ENCODE data around the gene OTUB2. TPM values are rescaled to one million over a fixed set of nuclear protein-coding genes. Genes with fewer than 3 reads are reported as not detected.

The OTUB2 gene
- total RNA-seq, 2 experiments from 2014 or later = not detected

GRCh38 chr14:94040247-94040646, 14.1 kb downstream of the OTUB2 start:
- intact Hi-C loops (cut with DNase I, micrococcal nuclease) = no loop called here
- Histone ChIP-seq H3K27ac (ENCODE audit: low read depth in 1 of 2, low read length in 2 of 2) (no peak overlapping the region), H3K27me3 (ENCODE audit: control insufficient read depth in 1 of 2, insufficient read depth in 2 of 2, low read length in 2 of 2) (no peaks in the 10 kb centered on the region), H3K4me3 (ENCODE audit: low read length) (no peak overlapping the region), H3K9me3 (ENCODE audit: control insufficient read depth in 1 of 2, insufficient read depth in 1 of 2, low read length in 2 of 2) (no peaks in the 10 kb centered on the region), H3K4me1 (ENCODE audit: insufficient read depth, low read length) (peaks cover 4% of the 10 kb centered on the region), H3K36me3 (ENCODE audit: insufficient read depth, low read length) (peaks cover 9% of the 10 kb centered on the region)
- no peaks in the 10 kb centered on the region for H3K9me3 Mint-ChIP-seq
- ATAC-seq (ENCODE audit: poor library complexity) = no peak
- H3K27ac Mint-ChIP-seq = no peak overlapping the region
- H3K4me3 Mint-ChIP-seq = no peak overlapping the region
- H3K27me3 Mint-ChIP-seq = no peaks in the 10 kb centered on the region
- peaks cover 4% of the 10 kb centered on the region for H3K4me1 Mint-ChIP-seq (ENCODE audit: low read depth)
- TF ChIP-seq CTCF (IDR thresholded peaks at IDR 0.05) = no peak
- DNase-seq = no peak
- POLR2A ChIA-PET = no interaction called here
- H3K36me3 Mint-ChIP-seq (ENCODE audit: low read depth) = peaks cover 20% of the 10 kb centered on the region
- CTCF ChIA-PET = interaction anchor here (1.1 kb wide), 1 partner anchor 96 kb away, joined by 3 read pairs; no protein-coding TSS in a partner anchor

- Mint-ChIP-seq H3K4me3 (no peak overlapping the region), H3K27me3 (no peaks in the 10 kb centered on the region), H3K36me3 (ENCODE audit: low read depth) (peaks cover 26% of the 10 kb centered on the region), H3K4me1 (ENCODE audit: low read depth) (peaks cover 4% of the 10 kb centered on the region), H3K27ac (no peak overlapping the region), H3K9me3 (no peaks in the 10 kb centered on the region)
- TF ChIP-seq CTCF (IDR thresholded peaks at IDR 0.05) = no peak
- H3K36me3 ChIP-seq (ENCODE audit: insufficient read depth, low read length) = peaks cover 14% of the 10 kb centered on the region
- no peak overlapping the region for H3K27ac ChIP-seq (ENCODE audit: low read depth in 1 of 2, low read length in 2 of 2)
- no peaks in the 10 kb centered on the region for H3K27me3 ChIP-seq (ENCODE audit: control insufficient read depth in 1 of 2, insufficient read depth in 2 of 2, low read length in 2 of 2)
- no peak for ATAC-seq (ENCODE audit: poor library complexity)
- ChIA-PET POLR2A (no interaction called here), CTCF (no interaction called here)
- peaks cover 4% of the 10 kb centered on the region for H3K4me1 ChIP-seq (ENCODE audit: insufficient read depth, low read length)
- intact Hi-C loops (cut with DNase I, micrococcal nuclease) = no loop called here
- no peak for DNase-seq
- H3K4me3 ChIP-seq (ENCODE audit: low read length) = no peak overlapping the region
- H3K9me3 ChIP-seq (ENCODE audit: control insufficient read depth in 1 of 2, insufficient read depth in 1 of 2, low read length in 2 of 2) = no peaks in the 10 kb centered on the region
These were observed 14.7 kb downstream of the OTUB2 start for GRCh38 chr14:94040796-94041195.

GRCh38 chr14:94041551-94042346, 15.6 kb downstream of the OTUB2 start:
- intact Hi-C loops (cut with DNase I, micrococcal nuclease) = no loop called here
- no peak for DNase-seq

More at GRCh38 chr14:94041551-94042346, 15.6 kb downstream of the OTUB2 start:
- no peak for TF ChIP-seq CTCF (IDR thresholded peaks at IDR 0.05)
- peaks cover 1% of the 10 kb centered on the region for H3K4me1 Mint-ChIP-seq (ENCODE audit: low read depth)
- Histone ChIP-seq H3K36me3 (ENCODE audit: insufficient read depth, low read length) (peaks cover 24% of the 10 kb centered on the region), H3K9me3 (ENCODE audit: control insufficient read depth in 1 of 2, insufficient read depth in 1 of 2, low read length in 2 of 2) (no peaks in the 10 kb centered on the region), H3K4me3 (ENCODE audit: low read length) (no peak overlapping the region), H3K27ac (ENCODE audit: low read depth in 1 of 2, low read length in 2 of 2) (no peak overlapping the region), H3K27me3 (ENCODE audit: control insufficient read depth in 1 of 2, insufficient read depth in 2 of 2, low read length in 2 of 2) (no peaks in the 10 kb centered on the region), H3K4me1 (ENCODE audit: insufficient read depth, low read length) (peaks cover under 1% of the 10 kb centered on the region)
- no peak overlapping the region for H3K4me3 Mint-ChIP-seq
- ChIA-PET CTCF (no interaction called here), POLR2A (no interaction called here)
- H3K9me3 Mint-ChIP-seq = no peaks in the 10 kb centered on the region
- peak overlapping the region; percentile 25 for H3K27ac Mint-ChIP-seq
- no peak for ATAC-seq (ENCODE audit: poor library complexity)
- peaks cover 35% of the 10 kb centered on the region for H3K36me3 Mint-ChIP-seq (ENCODE audit: low read depth)
- H3K27me3 Mint-ChIP-seq = no peaks in the 10 kb centered on the region
